Stomach (tissue), 4 donors: ENCODE results near the gene LRP1B.

Source experiments
- EP300 ChIP-seq: sonication (generic); formaldehyde crosslinking; IDR thresholded peaks from one replicate; pipeline ENCODE4 v1.6.1; 2017; ENCODE audit warnings: antibody characterized with exemption
- POLR2A ChIP-seq, 4 donors: fragments of 450-650 bp; IDR thresholded peaks; one replicate each; pipeline ENCODE4 v1.6.1; 2016; ENCODE audit warnings: antibody characterized with exemption in 4 of 4, control low read depth in 2 of 4, mild to moderate bottlenecking in 1 of 4, moderate library complexity in 1 of 4
- TF ChIP-seq, protein P1 (sequence below), 7 experiments: fragments of 450-650 bp in 4 of 7; fragments of 200-600 bp in 3 of 7; sonication (generic) in 3 of 7; IDR thresholded peaks; one replicate each; pipeline ENCODE4 v1.5.1; 2016 to 2019; ENCODE audit warnings: antibody characterized with exemption in 7 of 7, control low read depth in 2 of 7, mild to moderate bottlenecking in 1 of 7

DNA sequence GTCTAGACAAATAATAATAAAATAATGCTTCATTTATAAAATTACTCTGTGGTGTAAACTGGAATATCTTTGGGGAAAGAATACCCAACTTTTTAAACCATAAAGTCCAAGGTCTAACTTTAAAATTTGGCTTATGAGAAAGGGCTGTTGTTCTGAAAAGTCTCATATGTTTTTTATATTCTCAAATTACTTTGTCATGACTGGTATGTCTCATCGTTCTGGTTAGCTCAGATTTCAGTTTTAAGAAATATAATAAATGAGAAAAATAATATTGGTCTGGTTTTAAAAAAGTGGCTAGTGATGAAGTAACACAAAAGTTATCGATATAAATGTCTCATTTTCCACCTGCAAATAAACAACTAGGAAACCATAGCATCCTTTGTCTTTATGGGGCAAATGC, 1658.1 kb downstream of the LRP1B start:
- TF ChIP-seq POLR2A (IDR thresholded peaks at IDR 0.05) (no peak), EP300 (no peak)
- TF ChIP-seq, protein P1, sequence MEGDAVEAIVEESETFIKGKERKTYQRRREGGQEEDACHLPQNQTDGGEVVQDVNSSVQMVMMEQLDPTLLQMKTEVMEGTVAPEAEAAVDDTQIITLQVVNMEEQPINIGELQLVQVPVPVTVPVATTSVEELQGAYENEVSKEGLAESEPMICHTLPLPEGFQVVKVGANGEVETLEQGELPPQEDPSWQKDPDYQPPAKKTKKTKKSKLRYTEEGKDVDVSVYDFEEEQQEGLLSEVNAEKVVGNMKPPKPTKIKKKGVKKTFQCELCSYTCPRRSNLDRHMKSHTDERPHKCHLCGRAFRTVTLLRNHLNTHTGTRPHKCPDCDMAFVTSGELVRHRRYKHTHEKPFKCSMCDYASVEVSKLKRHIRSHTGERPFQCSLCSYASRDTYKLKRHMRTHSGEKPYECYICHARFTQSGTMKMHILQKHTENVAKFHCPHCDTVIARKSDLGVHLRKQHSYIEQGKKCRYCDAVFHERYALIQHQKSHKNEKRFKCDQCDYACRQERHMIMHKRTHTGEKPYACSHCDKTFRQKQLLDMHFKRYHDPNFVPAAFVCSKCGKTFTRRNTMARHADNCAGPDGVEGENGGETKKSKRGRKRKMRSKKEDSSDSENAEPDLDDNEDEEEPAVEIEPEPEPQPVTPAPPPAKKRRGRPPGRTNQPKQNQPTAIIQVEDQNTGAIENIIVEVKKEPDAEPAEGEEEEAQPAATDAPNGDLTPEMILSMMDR (IDR thresholded peaks at IDR 0.05) = no peak
